Activated naive CD4-positive, alpha-beta T cell (primary cell): Measurements from ENCODE around the gene PRUNE2.
"Not testable (repeated sequence)": the region's sequence is repeated elsewhere in the genome, so short reads cannot be mapped to it uniquely, and the experiment has no call there.

Experiments
- DNase-seq, 4 experiments: peaks; one replicate each; lab custom pipeline; 2025; lab: John Stamatoyannopoulos, UW

The PRUNE2 gene

DNA sequence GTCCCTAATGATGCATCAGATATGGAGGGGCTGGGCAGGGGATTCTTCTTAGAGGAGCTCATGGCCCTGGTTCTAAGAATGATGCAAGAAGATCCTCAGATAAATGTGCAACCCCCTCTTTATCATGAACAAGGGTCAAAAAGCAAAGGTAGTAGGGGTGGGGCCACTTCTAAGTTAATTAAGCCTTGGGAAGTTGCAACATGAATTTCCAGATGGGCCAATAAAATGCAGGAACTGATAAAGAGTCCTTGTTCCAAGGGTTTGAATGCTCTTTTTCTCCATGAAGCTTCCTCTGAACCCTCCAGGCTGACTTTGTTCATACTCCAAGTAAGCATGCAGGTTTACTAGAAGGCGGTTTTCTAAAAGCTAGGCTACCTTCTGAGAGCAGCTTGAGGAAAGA is 116.1 kb downstream of the PRUNE2 start:
- no peak for DNase-seq

DNA sequence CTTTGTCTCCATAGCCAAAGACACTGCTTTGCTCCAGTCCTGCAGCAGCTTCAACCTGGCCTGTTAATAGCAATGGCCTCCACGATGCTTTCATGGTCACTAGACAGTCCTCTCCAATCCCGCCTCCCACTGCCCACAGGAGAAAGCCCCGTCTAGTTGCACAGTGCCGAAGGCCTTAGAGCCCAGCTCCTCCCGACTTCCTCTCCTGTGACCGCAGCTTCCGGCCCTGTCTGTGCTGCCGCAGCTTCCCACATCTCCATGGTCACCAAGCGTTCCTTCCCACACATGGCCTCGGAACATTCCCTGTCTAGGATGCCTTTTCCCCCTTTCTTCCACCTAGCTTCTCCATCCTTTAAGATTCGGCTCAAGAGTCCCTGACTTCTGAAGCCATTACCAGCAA is 118.2 kb downstream of the PRUNE2 start:
- DNase-seq: no peak

- DNase-seq: no peak
These were observed 120.4 kb downstream of the PRUNE2 start for GRCh38 chr9:76785501-76785900.

GRCh38 chr9:76784881-76785280 is 121.0 kb downstream of the PRUNE2 start:
- DNase-seq: no peak

DNA sequence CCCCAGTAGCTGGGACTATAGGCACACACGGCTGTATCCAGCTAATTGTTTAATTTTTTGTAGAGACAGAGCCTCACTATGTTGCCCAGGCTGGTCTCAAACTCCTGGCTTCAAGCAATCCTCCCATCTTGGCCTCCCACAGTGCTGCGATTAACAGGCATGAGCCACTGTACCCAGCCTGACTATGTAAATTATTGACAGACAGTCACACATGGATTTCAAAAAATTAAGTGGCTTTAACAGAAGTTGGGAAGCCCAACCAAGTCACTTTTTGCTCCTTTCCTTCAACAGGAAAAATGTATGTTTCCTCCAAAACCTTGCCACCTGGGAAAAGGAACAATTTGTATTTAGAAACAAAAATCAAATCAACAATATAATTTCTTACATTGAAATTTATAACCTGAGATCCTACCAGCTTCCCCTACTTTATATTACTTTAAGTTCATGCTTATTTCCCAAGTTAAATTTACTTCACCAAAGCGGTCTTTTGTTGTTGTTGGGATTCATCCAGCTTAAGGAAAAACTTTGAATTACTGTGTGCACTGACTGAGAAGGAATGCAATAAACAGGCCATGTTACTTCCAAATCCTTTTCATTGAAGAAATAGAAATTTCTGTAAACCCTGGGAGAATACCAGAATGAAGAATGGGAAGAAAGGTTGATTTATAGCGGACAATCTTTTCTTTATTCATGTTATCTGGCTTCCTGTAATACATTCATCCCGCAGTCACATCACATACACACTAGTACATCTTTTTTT is 133.0 kb downstream of the PRUNE2 start:
- DNase-seq: no peak

GRCh38 chr9:76766126-76766525 is 139.8 kb downstream of the PRUNE2 start:
- no peak for DNase-seq

- no peak for DNase-seq
These were observed 141.8 kb downstream of the PRUNE2 start, which contains the start of gene PCA3 for GRCh38 chr9:76764138-76764537. Gene PCA3 (plus strand): TSS chr9:76764438.

DNA sequence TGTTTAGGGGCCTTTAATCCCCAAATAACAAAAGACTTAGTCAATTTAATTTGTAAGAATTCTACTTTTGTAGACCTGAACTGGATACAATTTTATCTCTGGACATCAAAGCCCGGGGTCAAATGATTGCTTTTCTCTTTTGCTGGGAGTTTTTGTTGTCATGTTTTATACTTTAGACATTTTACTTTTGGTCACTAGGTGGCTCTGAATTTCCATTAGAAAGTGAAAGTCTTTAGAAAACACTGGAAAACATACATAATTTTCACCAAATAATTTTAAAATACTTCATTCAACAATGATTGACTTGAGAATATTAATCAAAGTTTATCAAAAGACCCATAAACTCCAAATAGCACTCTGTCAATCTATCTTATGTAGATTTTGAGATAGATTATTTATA is 144.5 kb downstream of the PRUNE2 start:
- DNase-seq: no peak

DNA sequence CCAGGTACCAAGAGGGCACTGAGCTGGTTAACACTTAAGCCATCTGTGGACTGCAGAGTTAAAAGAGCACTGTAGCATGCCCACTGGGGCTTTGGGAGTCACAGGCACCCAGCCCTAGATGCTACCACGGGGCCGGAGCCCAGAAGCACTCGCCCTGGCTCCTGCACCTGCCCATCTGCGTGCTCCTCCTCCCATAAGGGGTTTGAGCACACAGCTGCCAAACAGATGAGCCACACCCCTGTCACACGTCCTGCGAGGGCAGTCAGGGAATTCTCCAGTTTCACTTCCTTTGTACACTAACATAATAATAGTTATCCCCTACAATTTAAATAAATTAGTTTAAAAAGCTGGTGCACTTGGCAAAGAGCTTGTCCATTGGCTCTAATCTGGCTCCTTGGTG is 146.2 kb downstream of the PRUNE2 start:
- DNase-seq: no peak

GRCh38 chr9:76758476-76758875 is 147.4 kb downstream of the PRUNE2 start:
- no peak for DNase-seq

DNA sequence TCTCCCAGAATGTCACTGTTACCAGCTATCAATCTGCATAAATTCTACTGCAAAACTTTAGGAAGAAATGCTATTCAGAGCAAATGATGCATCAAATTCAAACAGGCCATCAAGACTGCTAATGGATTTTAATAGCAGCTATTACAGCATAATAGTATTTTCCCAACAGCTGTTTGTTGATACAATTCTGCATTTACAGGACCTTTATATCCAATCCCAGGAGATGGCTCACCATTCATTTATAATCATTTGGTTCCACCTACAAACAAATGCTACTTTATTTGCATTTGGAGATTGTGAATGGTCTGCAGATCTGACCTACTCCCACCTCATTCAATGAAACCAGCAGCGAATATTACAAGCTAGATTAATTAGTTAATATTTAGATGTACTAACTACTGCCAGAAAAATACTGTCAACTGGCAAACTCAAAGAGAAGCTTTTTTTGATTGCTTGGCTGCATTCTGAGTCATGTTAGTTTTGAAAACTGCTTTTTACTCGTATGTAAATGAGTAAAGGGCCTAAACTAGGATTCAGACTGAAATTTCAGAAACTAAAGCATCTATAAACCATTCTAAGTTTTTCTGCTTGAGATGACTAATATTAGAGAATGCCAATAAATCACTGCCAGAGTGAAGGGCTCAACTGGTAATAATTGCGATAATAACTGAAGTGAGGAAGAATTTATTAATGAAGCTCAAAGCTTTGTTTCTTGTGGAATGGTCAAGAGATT is 148.8 kb downstream of the PRUNE2 start:
- DNase-seq: no peak

- DNase-seq: no peak
These were observed 149.7 kb downstream of the PRUNE2 start for GRCh38 chr9:76756268-76756640.

DNA sequence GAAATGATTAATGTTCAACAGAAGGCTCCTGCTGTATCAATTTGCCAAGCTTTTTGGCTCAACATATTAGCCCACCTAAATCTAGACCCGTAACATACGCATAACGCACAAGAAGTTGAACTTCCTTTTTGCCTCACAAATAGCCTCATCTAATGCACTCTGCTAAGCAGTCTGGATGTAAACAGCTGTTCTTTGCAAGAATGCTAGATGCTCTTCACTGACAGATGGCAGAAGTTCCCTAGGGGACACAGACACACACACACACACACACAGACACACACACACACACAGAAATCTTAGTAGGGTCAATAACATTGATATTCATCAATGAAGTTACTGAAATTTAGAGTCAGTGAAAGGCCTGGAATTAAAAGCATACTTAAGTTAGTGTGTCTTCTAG is 154.9 kb downstream of the PRUNE2 start:
- no peak for DNase-seq

GRCh38 chr9:76744336-76744735 is 161.6 kb downstream of the PRUNE2 start:
- DNase-seq: no peak

GRCh38 chr9:76743931-76744330 is 162.0 kb downstream of the PRUNE2 start:
- DNase-seq: no peak

GRCh38 chr9:76742890-76743289 is 163.0 kb downstream of the PRUNE2 start:
- not testable (repeated sequence) for DNase-seq

DNA sequence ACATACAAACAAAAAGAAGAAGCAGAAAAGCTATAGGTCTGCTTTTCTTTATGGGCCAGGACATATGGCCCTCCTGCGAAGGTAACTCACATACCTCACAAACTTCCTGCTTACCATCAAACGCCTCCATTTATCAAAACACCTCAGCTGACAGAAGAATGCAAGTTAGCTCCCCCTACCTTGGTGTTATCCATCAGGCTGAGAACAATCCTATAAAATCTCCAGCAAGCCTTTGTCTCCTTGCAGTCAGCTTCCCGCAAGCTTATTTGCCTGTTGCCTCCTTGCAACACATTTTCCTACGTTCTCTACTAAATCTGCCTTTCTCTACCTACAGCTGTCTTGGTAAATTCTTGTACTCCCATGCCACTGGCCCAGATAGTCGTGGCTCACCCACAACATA is 164.4 kb downstream of the PRUNE2 start:
- no peak for DNase-seq

- DNase-seq: no peak
These were observed 167.5 kb downstream of the PRUNE2 start for GRCh38 chr9:76738402-76738801.

- DNase-seq: no peak
These were observed 168.6 kb downstream of the PRUNE2 start for GRCh38 chr9:76737154-76737902.

DNA sequence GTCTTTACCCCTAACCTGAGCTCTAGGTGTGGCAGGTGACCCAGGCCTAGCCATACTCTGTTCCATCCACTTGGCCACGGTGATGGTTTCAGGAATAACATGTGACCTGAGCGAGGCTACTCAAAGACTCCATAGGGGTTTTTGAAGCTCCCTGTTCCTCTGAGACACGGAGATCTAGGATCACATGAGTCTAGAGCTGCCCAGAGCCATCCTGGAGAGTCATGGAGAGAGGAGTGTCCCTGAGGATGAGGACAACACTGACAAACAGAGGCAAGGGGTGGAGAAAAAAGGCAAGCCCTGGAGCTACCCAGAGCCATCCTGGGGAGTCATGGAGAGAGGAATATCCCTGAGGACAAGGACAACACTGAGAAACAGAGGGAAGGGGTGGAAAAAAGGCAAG is 171.2 kb downstream of the PRUNE2 start:
- DNase-seq: no peak

- DNase-seq: no peak
These were observed 172.8 kb downstream of the PRUNE2 start for GRCh38 chr9:76733096-76733495.

DNA sequence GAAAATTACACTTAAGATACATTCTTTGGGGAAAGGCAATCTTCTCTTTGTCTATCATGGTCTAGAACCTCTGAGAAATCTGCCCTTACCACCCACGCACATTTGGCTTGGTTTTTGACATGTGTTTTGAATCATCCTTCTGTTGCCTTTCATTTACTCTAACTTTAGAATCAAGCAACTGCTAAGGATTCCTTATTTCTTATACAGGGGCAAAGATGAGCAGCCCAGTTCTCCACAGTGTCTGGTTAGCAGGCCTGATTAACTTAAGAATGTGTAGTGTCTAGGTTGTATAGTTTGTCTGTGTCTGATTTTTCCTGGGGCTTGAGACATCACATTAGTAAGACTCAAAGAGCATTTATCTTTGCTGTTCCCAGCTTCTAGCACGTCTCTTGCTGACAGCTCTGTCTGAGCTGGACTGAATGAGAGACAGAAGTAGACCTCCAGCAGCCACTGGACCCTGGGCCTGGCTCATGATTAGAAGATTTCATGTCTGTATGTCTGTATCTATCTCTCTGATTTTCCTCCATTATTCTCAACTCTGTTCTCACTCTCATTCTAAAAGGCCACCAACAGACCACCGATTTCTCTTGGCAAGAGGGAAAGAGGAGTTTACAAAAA is 173.5 kb downstream of the PRUNE2 start:
- no peak for DNase-seq
